Measurements from ENCODE around the gene IQCH. TPM values are rescaled to one million over a fixed set of nuclear protein-coding genes. Genes with fewer than 3 reads are reported as not detected.
A peak's percentile ranks its signal among the peaks of the same experiment; 100 is the strongest.

Gene IQCH
- total and polyA plus RNA-seq, 4 experiments from 2014 or later = 0.99 to 2.1 (median 1.5) TPM

GRCh38 chr15:67528513-67528912 lies 273.9 kb downstream of the IQCH start:
- Histone ChIP-seq H3K4me3 (ENCODE audit: low read length in 2 of 2) (no peak overlapping the region), H3K27ac (ENCODE audit: low read depth, low read length) (no peak overlapping the region), H3K27me3 (ENCODE audit: insufficient read depth, low read length) (no peaks in the 10 kb centered on the region), H3K4me1 (ENCODE audit: insufficient read depth, low read length) (peaks cover 11% of the 10 kb centered on the region), H3K9me3 (ENCODE audit: control insufficient read depth in 1 of 2, low read length in 2 of 2) (no peaks in the 10 kb centered on the region), H3K36me3 (ENCODE audit: insufficient read depth, low read length) (no peaks in the 10 kb centered on the region)
- no peak for DNase-seq
- intact Hi-C loops (cut with micrococcal nuclease) = no loop called here
- Mint-ChIP-seq H3K9me3 (no peaks in the 10 kb centered on the region), H3K4me3 (no peak overlapping the region), H3K27me3 (no peaks in the 10 kb centered on the region), H3K4me1 (peaks cover 2 to 7% (median 5%) of the 10 kb centered on the region in 4 donors), H3K27ac (peak overlapping the region in 1 of 7 donors; percentile 31), H3K36me3 (peaks cover 13 to 17% of the 10 kb centered on the region in 2 donors)
- ChIA-PET POLR2A (ENCODE audit: partially characterized antibody) (interaction anchor here (3.5 kb wide), 1 partner anchor 14 kb away, joined by 12 read pairs; the partner anchor contains the start of gene MAP2K5), CTCF (ENCODE audit: partially characterized antibody) (no interaction called here)

DNA sequence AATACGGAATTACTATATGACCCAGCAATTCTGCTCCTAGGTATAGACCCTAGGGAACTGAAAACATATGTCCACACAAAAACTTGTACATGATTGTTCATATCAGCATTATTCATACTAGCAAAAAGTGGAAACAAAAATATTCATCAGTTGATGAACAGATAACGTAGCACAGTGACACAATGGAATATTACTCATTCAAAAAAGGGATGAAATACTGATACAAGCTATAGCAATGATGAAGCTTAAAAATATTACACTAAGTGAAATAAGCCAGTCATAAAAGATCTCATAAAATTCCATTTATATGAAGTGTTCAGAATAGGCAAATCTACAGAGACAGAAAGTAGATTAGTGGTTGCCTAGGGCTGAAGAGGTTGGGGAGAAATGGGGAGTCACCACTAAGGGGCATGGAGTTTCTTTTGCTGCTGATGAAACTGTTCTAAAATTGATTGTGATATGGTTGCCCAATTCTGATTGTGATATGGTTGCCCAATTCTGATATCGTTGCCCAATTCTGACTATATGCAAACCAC lies 276.9 kb downstream of the IQCH start:
- no peak overlapping the region for H3K4me3 Mint-ChIP-seq
- POLR2A ChIA-PET (ENCODE audit: partially characterized antibody) = interaction anchor here (4.2 kb wide), 1 partner anchor 10 kb away, joined by 13 read pairs; the partner anchor contains the start of gene C15orf61
- intact Hi-C loops (cut with micrococcal nuclease) = no loop called here

DNA sequence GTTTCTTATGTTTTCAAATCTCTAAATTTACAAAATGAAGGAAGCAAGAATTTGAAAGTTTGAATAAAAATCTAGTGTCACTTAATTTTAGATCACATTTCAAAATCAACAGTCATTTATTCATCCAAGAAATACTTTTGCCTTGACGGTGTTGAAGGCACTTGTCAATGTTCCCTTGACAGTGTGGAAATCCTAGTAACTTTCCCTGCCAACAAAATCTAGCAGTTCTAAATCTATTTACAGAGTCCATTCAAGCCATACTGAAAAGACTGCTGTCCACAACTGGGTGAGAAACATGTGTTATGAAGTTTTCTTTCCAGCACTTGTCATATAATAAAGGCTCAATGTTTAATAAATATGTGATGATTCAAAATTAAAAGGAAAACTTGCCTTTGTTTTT lies 279.3 kb downstream of the IQCH start:
- H3K36me3 ChIP-seq (ENCODE audit: insufficient read depth, low read length) = no peaks in the 10 kb centered on the region
- intact Hi-C loops (cut with micrococcal nuclease) = no loop called here
- H3K27ac Mint-ChIP-seq = no peak overlapping the region
- H3K27me3 Mint-ChIP-seq = no peaks in the 10 kb centered on the region
- ChIA-PET CTCF (ENCODE audit: partially characterized antibody) (no interaction called here), POLR2A (ENCODE audit: partially characterized antibody) (no interaction called here)
- H3K9me3 Mint-ChIP-seq = no peaks in the 10 kb centered on the region
- no peak overlapping the region for H3K4me3 ChIP-seq (ENCODE audit: low read length in 2 of 2)
- H3K27ac ChIP-seq (ENCODE audit: low read depth, low read length) = no peak overlapping the region
- no peaks in the 10 kb centered on the region for H3K9me3 ChIP-seq (ENCODE audit: control insufficient read depth in 1 of 2, low read length in 2 of 2)
- no peaks in the 10 kb centered on the region for H3K27me3 ChIP-seq (ENCODE audit: insufficient read depth, low read length)
- no peaks in the 10 kb centered on the region for H3K4me1 ChIP-seq (ENCODE audit: insufficient read depth, low read length)
- no peak for DNase-seq
- no peak overlapping the region for H3K4me3 Mint-ChIP-seq
- H3K4me1 Mint-ChIP-seq = peaks cover 3 to 8% (median 4%) of the 10 kb centered on the region in 4 donors
- H3K36me3 Mint-ChIP-seq = no peaks in the 10 kb centered on the region

More for the DNA sequence above, 276.9 kb downstream of the IQCH start:
- Mint-ChIP-seq H3K4me1 (no peaks in the 10 kb centered on the region), H3K9me3 (no peaks in the 10 kb centered on the region), H3K27me3 (no peaks in the 10 kb centered on the region), H3K27ac (no peak overlapping the region), H3K36me3 (peaks cover 11 to 12% of the 10 kb centered on the region in 2 donors)
- no peaks in the 10 kb centered on the region for H3K36me3 ChIP-seq (ENCODE audit: insufficient read depth, low read length)
- no peaks in the 10 kb centered on the region for H3K4me1 ChIP-seq (ENCODE audit: insufficient read depth, low read length)
- H3K4me3 ChIP-seq (ENCODE audit: low read length in 2 of 2) = no peak overlapping the region
- DNase-seq = no peak
- H3K9me3 ChIP-seq (ENCODE audit: control insufficient read depth in 1 of 2, low read length in 2 of 2) = no peaks in the 10 kb centered on the region
- no peak overlapping the region for H3K27ac ChIP-seq (ENCODE audit: low read depth, low read length)
- H3K27me3 ChIP-seq (ENCODE audit: insufficient read depth, low read length) = no peaks in the 10 kb centered on the region
- CTCF ChIA-PET (ENCODE audit: partially characterized antibody) = interaction anchor here (1.5 kb wide), 1 partner anchor 75 kb away, joined by 4 read pairs; no protein-coding TSS in a partner anchor

DNA sequence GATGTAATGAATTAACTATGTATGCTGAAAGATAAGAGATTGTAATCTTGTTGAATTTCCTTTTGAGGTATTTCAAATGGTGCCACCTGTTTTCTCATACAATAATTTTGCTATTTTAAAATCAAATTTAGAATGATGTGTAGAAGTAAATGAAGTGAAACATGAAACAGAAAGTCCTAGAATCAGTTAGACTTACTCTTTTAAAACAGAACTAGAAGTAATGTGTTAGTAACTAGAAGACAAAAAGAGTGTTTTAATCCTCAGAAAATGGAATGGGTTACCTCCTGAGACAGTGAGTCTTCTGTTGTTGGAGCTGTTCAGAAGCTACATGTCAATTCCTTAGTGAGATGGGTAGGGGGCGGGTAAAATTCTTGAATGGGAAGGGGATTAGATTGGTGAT lies 279.8 kb downstream of the IQCH start:
- Histone ChIP-seq H3K4me3 (ENCODE audit: low read length in 2 of 2) (no peak overlapping the region), H3K9me3 (ENCODE audit: control insufficient read depth in 1 of 2, low read length in 2 of 2) (no peaks in the 10 kb centered on the region), H3K36me3 (ENCODE audit: insufficient read depth, low read length) (no peaks in the 10 kb centered on the region), H3K27ac (ENCODE audit: low read depth, low read length) (no peak overlapping the region), H3K27me3 (ENCODE audit: insufficient read depth, low read length) (no peaks in the 10 kb centered on the region), H3K4me1 (ENCODE audit: insufficient read depth, low read length) (peaks cover 2% of the 10 kb centered on the region)
- H3K9me3 Mint-ChIP-seq = no peaks in the 10 kb centered on the region
- intact Hi-C loops (cut with micrococcal nuclease) = no loop called here
- DNase-seq = no peak
- H3K27ac Mint-ChIP-seq = no peak overlapping the region
- H3K4me1 Mint-ChIP-seq = peaks cover 6 to 13% (median 7%) of the 10 kb centered on the region in 4 donors
- ChIA-PET CTCF (ENCODE audit: partially characterized antibody) (no interaction called here), POLR2A (ENCODE audit: partially characterized antibody) (no interaction called here)
- no peaks in the 10 kb centered on the region for H3K36me3 Mint-ChIP-seq
- H3K27me3 Mint-ChIP-seq = no peaks in the 10 kb centered on the region
- no peak overlapping the region for H3K4me3 Mint-ChIP-seq

DNA sequence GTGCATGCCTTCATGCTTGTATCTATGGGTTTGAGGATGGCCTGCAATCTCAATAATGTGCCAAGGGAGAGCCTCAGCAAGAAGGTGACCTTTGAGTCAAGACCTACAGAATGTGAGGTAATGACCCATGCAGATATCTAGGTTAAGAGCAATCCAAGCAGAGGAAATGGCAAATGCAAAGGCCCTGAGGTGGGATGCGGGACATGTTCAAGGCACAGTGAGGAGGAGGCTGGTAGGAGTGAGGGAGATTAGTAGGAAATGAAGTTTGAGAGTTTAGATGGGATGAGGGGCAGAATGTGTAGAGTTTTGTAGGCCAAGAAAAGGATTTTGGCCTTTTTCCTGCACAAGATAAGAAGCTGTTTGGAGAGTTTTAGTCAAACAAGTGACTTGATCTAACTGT lies 283.2 kb downstream of the IQCH start:
- peak overlapping the region in 2 of 7 donors; percentile 42 to 54 for H3K27ac Mint-ChIP-seq

GRCh38 chr15:67542420-67543347 lies 288.1 kb downstream of the IQCH start, which contains the start of gene MAP2K5:
MAP2K5 (plus strand) TSS chr15:67542703; CDS start chr15:67543336, 633 bp downstream.
- H3K4me3 ChIP-seq (ENCODE audit: low read length in 2 of 2) = peak within 1 kb of the TSS; percentile 67 to 81
- CTCF ChIA-PET (ENCODE audit: partially characterized antibody) = no interaction called here
- DNase-seq = peak; percentile 75 to 84 (median 79)
- Mint-ChIP-seq H3K27me3 (no peaks in the 10 kb centered on the region), H3K4me3 (peak within 1 kb of the TSS; percentile 94 to 98 (median 96)), H3K4me1 (peaks cover 38 to 65% (median 51%) of the 10 kb centered on the region in 4 donors), H3K36me3 (peaks cover 8 to 22% of the 10 kb centered on the region in 2 donors), H3K9me3 (no peaks in the 10 kb centered on the region), H3K27ac (peak within 1 kb of the TSS; percentile 90 to 100 (median 99))
- H3K9me3 ChIP-seq (ENCODE audit: control insufficient read depth in 1 of 2, low read length in 2 of 2) = no peaks in the 10 kb centered on the region
- intact Hi-C loops (cut with micrococcal nuclease) = loop anchor here (5.0 kb wide), 2 partner anchors 735 to 1035 kb away; partner anchors contain the start of genes FEM1B and ZWILCH
- POLR2A ChIA-PET (ENCODE audit: partially characterized antibody) = interaction anchor here (0.7 to 3.7 kb wide), 22 partner anchors 9 to 760 kb away, joined by 3 to 94 read pairs (median 4); partner anchors contain the start of genes AAGAB, C15orf61, FEM1B and IQCH
- no peaks in the 10 kb centered on the region for H3K27me3 ChIP-seq (ENCODE audit: insufficient read depth, low read length)
- peak within 1 kb of the TSS; percentile 77 for H3K27ac ChIP-seq (ENCODE audit: low read depth, low read length)
- H3K36me3 ChIP-seq (ENCODE audit: insufficient read depth, low read length) = peaks cover under 1% of the 10 kb centered on the region
- H3K4me1 ChIP-seq (ENCODE audit: insufficient read depth, low read length) = peaks cover 49% of the 10 kb centered on the region

More for the DNA sequence above, 283.2 kb downstream of the IQCH start:
- no peak overlapping the region for H3K27ac ChIP-seq (ENCODE audit: low read depth, low read length)
- peaks cover 0 to 11% of the 10 kb centered on the region in 2 donors for H3K36me3 Mint-ChIP-seq
- no peaks in the 10 kb centered on the region for H3K36me3 ChIP-seq (ENCODE audit: insufficient read depth, low read length)
- no peaks in the 10 kb centered on the region for H3K27me3 ChIP-seq (ENCODE audit: insufficient read depth, low read length)
- peaks cover 15 to 31% (median 22%) of the 10 kb centered on the region in 4 donors for H3K4me1 Mint-ChIP-seq
- no peaks in the 10 kb centered on the region for H3K9me3 Mint-ChIP-seq
- no peaks in the 10 kb centered on the region for H3K27me3 Mint-ChIP-seq
- POLR2A ChIA-PET (ENCODE audit: partially characterized antibody) = interaction anchor here (0.8 kb wide), 1 partner anchor 12 kb away, joined by 3 read pairs; no protein-coding TSS in a partner anchor
- peaks cover 19% of the 10 kb centered on the region for H3K4me1 ChIP-seq (ENCODE audit: insufficient read depth, low read length)
- CTCF ChIA-PET (ENCODE audit: partially characterized antibody) = no interaction called here
- intact Hi-C loops (cut with micrococcal nuclease) = no loop called here
- no peak overlapping the region for H3K4me3 ChIP-seq (ENCODE audit: low read length in 2 of 2)
- H3K4me3 Mint-ChIP-seq = peak overlapping the region in 2 of 8 donors; percentile 3 to 18
- H3K9me3 ChIP-seq (ENCODE audit: control insufficient read depth in 1 of 2, low read length in 2 of 2) = no peaks in the 10 kb centered on the region
- DNase-seq = no peak

DNA sequence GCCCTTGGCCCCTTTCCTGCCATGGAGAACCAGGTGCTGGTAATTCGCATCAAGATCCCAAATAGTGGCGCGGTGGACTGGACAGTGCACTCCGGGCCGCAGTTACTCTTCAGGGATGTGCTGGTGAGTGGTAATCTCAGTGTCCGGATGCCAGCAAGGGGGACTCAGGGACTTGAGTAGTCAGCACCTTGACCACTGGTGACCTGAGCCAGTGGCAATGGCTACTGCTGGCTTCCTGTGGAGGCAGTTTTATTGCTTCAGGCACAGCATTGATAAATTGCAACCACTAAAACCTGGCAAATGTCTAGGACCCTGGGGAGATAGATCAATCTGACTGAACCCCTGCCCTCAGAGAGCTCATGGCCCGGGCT lies 288.7 kb downstream of the IQCH start:
- CTCF ChIA-PET (ENCODE audit: partially characterized antibody) = no interaction called here
- no peak for DNase-seq

More for the DNA sequence above, 288.7 kb downstream of the IQCH start:
- H3K27ac ChIP-seq (ENCODE audit: low read depth, low read length) = peak overlapping the region; percentile 77
- Mint-ChIP-seq H3K9me3 (no peaks in the 10 kb centered on the region), H3K27me3 (no peaks in the 10 kb centered on the region), H3K4me1 (peaks cover 37 to 71% (median 56%) of the 10 kb centered on the region in 4 donors), H3K4me3 (peak overlapping the region; percentile 89 to 98 (median 95)), H3K36me3 (peaks cover 8 to 27% of the 10 kb centered on the region in 2 donors), H3K27ac (peak overlapping the region; percentile 87 to 94 (median 90))
- peaks cover 7% of the 10 kb centered on the region for H3K36me3 ChIP-seq (ENCODE audit: insufficient read depth, low read length)
- POLR2A ChIA-PET (ENCODE audit: partially characterized antibody) = interaction anchor here (1.6 to 3.7 kb wide), 3 partner anchors 8 to 22 kb away, joined by 4 to 94 read pairs (median 12); partner anchors contain the start of gene C15orf61
- H3K4me3 ChIP-seq (ENCODE audit: low read length in 2 of 2) = peak overlapping the region; percentile 67 to 81
- no peaks in the 10 kb centered on the region for H3K27me3 ChIP-seq (ENCODE audit: insufficient read depth, low read length)
- H3K9me3 ChIP-seq (ENCODE audit: control insufficient read depth in 1 of 2, low read length in 2 of 2) = no peaks in the 10 kb centered on the region
- H3K4me1 ChIP-seq (ENCODE audit: insufficient read depth, low read length) = peaks cover 51% of the 10 kb centered on the region
- intact Hi-C loops (cut with micrococcal nuclease) = loop anchor here (5.0 kb wide), 2 partner anchors 734 to 1036 kb away; partner anchors contain the start of genes FEM1B and ZWILCH
